Measurements from ENCODE around the gene TDP1.

Gene TDP1

DNA sequence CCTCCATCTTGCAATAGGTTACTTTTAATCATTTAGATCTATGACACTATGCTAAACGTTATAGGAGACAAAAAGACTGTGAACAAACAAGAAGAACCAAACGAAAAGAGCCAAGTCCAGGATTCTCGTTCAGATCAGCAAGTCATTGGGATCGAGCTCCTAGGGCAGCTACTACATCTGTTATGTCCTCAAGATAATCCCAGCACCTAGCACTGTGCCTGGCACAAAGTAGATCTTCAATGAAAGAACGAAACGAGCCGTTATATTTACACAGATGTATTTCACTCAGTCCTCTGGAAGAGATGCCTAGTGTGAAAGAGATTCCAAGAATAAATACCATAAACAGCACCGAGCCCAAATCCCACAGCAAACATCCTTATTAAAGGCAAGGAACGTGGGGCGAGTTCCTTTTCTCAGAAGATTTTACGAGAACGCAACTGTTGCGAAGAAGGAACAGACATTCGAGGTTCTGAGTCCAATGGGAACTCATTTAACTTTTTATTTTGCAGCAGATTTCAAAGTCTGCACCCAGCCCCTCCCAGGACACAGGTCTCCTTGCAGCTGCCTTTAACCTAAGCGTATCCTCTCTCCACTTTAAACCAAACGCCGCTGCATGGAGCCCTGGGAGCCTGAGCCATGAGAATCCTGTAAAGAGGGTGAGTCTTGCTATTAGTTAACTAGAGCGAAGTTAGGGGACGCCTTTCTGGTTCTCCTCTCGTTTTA, 544 bp upstream of the TDP1 start:
- peak overlapping the region; percentile 87 for H3K27ac ChIP-seq (replicated peaks)
- peak overlapping the region; percentile 84 for H3K4me3 ChIP-seq (replicated peaks; ENCODE audit: insufficient read depth, low read length)
- DNase-seq (ENCODE audit: low read depth in 1 of 2, low spot score in 1 of 2): no peak
- no peaks in the 10 kb centered on the region for H3K27me3 ChIP-seq (ENCODE audit: insufficient read depth, poor library complexity, severe bottlenecking)
- no peak for TF ChIP-seq SPI1 (IDR thresholded peaks at IDR 0.05; ENCODE audit: borderline replicate concordance, low read depth)
- TF ChIP-seq CTCF (IDR thresholded peaks at IDR 0.05; ENCODE audit: insufficient read depth, low read length): no peak
- TF ChIP-seq, protein P1, sequence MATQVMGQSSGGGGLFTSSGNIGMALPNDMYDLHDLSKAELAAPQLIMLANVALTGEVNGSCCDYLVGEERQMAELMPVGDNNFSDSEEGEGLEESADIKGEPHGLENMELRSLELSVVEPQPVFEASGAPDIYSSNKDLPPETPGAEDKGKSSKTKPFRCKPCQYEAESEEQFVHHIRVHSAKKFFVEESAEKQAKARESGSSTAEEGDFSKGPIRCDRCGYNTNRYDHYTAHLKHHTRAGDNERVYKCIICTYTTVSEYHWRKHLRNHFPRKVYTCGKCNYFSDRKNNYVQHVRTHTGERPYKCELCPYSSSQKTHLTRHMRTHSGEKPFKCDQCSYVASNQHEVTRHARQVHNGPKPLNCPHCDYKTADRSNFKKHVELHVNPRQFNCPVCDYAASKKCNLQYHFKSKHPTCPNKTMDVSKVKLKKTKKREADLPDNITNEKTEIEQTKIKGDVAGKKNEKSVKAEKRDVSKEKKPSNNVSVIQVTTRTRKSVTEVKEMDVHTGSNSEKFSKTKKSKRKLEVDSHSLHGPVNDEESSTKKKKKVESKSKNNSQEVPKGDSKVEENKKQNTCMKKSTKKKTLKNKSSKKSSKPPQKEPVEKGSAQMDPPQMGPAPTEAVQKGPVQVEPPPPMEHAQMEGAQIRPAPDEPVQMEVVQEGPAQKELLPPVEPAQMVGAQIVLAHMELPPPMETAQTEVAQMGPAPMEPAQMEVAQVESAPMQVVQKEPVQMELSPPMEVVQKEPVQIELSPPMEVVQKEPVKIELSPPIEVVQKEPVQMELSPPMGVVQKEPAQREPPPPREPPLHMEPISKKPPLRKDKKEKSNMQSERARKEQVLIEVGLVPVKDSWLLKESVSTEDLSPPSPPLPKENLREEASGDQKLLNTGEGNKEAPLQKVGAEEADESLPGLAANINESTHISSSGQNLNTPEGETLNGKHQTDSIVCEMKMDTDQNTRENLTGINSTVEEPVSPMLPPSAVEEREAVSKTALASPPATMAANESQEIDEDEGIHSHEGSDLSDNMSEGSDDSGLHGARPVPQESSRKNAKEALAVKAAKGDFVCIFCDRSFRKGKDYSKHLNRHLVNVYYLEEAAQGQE (IDR thresholded peaks at IDR 0.05; ENCODE audit: insufficient replicate concordance, low read depth): no peak

DNA sequence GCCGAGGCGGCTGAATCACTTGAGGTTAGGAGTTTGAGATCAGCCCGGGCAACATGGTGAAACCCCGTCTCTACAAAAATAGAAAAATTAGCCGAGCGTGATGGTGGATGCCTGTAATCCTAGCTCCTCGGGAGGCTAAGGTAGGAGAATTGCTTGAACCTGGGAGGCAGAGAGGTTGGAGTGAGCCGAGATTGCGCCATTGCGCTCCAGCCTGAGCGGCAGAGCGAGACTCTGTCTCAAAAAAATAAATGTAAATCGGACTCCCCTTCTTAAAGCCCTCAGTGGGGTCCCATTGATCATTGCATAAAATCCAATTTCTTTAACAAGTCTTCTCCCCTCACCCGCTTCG, 908 bp downstream of the TDP1 start:
- TF ChIP-seq GABPA (IDR thresholded peaks at IDR 0.05; ENCODE audit: low read depth) (no peak), POLR2AphosphoS5 (IDR thresholded peaks at IDR 0.05; ENCODE audit: low read depth) (no peak), SPI1 (IDR thresholded peaks at IDR 0.05; ENCODE audit: borderline replicate concordance, low read depth) (no peak), CTCF (IDR thresholded peaks at IDR 0.05; ENCODE audit: insufficient read depth, low read length) (no peak)
- TF ChIP-seq, protein P1 (IDR thresholded peaks at IDR 0.05; ENCODE audit: insufficient replicate concordance, low read depth): no peak
- Histone ChIP-seq H3K27me3 (ENCODE audit: insufficient read depth, poor library complexity, severe bottlenecking) (no peaks in the 10 kb centered on the region), H3K4me3 (replicated peaks; ENCODE audit: insufficient read depth, low read length) (peak overlapping the region; percentile 84), H3K27ac (replicated peaks) (peak overlapping the region; percentile 87)
- DNase-seq (ENCODE audit: low read depth in 1 of 2, low spot score in 1 of 2): no peak

DNA sequence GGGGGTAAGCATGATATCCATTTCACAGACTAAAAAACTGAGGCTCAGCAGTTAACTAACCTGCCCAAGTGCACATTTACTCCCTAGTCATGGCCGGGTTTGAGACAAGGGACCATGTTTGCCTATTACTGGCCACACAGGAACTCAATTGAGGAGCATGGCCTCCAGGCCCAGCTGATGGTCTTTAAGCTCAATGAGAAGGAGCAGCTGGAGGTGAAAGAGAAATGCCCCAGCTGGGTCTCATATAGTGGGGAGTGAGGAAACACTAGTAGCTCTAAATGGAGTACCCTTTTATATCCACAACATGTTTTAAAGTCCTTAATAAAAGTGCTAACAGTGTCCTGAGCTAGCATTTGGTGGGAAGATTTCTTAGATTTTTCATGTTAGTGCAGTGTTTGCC, 1.6 kb downstream of the TDP1 start:
- no peak for TF ChIP-seq SPI1 (IDR thresholded peaks at IDR 0.05; ENCODE audit: borderline replicate concordance, low read depth)
- TF ChIP-seq GABPA (IDR thresholded peaks at IDR 0.05; ENCODE audit: low read depth): no peak
- no peak overlapping the region for H3K4me3 ChIP-seq (replicated peaks; ENCODE audit: insufficient read depth, low read length)
- DNase-seq (ENCODE audit: low read depth in 1 of 2, low spot score in 1 of 2): no peak
- H3K27ac ChIP-seq (replicated peaks): no peak overlapping the region
- no peaks in the 10 kb centered on the region for H3K27me3 ChIP-seq (ENCODE audit: insufficient read depth, poor library complexity, severe bottlenecking)

DNA sequence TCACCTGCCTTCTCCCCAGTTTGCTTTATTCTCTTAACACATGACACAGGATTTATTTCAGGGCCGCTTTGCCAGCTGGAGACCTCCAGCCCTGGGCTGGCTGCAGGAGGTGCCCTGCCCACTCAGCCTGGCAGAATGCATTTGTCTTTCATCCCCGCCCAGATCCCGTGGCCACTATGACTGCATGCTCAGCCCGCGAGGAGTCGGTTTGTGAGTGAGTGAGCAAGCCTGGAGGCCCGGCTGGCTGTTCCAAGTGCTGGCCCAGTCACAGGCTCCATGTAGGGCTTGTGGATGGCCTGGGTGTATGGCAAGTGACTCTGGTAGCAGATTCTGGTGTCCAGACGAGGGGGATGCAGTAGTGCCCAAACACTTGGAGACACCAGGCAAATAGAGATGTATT, 2.1 kb downstream of the TDP1 start:
- TF ChIP-seq GABPA (IDR thresholded peaks at IDR 0.05; ENCODE audit: low read depth): no peak
- TF ChIP-seq POLR2AphosphoS5 (IDR thresholded peaks at IDR 0.05; ENCODE audit: low read depth): no peak
- DNase-seq (ENCODE audit: low read depth in 1 of 2, low spot score in 1 of 2): no peak
- Histone ChIP-seq H3K4me3 (replicated peaks; ENCODE audit: insufficient read depth, low read length) (no peak overlapping the region), H3K27ac (replicated peaks) (no peak overlapping the region), H3K27me3 (ENCODE audit: insufficient read depth, poor library complexity, severe bottlenecking) (no peaks in the 10 kb centered on the region)

GRCh38 chr14:89958966-89959365, 3.2 kb downstream of the TDP1 start:
- no peak overlapping the region for H3K4me3 ChIP-seq (replicated peaks; ENCODE audit: insufficient read depth, low read length)
- TF ChIP-seq SPI1 (IDR thresholded peaks at IDR 0.05; ENCODE audit: borderline replicate concordance, low read depth): no peak
- no peak for TF ChIP-seq POLR2AphosphoS5 (IDR thresholded peaks at IDR 0.05; ENCODE audit: low read depth)
- TF ChIP-seq GABPA (IDR thresholded peaks at IDR 0.05; ENCODE audit: low read depth): no peak
- TF ChIP-seq, protein P1 (IDR thresholded peaks at IDR 0.05; ENCODE audit: insufficient replicate concordance, low read depth): no peak
- no peak for TF ChIP-seq CTCF (IDR thresholded peaks at IDR 0.05; ENCODE audit: insufficient read depth, low read length)
- H3K27me3 ChIP-seq (ENCODE audit: insufficient read depth, poor library complexity, severe bottlenecking): no peaks in the 10 kb centered on the region
- H3K27ac ChIP-seq (replicated peaks): no peak overlapping the region
- DNase-seq (ENCODE audit: low read depth in 1 of 2, low spot score in 1 of 2): no peak

Measured in HL-60 (cell line).